ENCODE data around the gene BMP3.

Gene BMP3

GRCh38 chr4:81042578-81043365 lies 12.3 kb downstream of the BMP3 start:
- DNase-seq (ENCODE audit: low read depth in 2 of 2) = no peak

- no peak for DNase-seq (ENCODE audit: low read depth in 2 of 2)
Observed at GRCh38 chr4:81049330-81049729, 18.8 kb downstream of the BMP3 start.

- DNase-seq (ENCODE audit: low read depth in 2 of 2) = no peak
Observed at GRCh38 chr4:81049907-81050306, 19.4 kb downstream of the BMP3 start.

- DNase-seq (ENCODE audit: low read depth in 2 of 2) = peak; percentile 15 to 33
Observed at GRCh38 chr4:81052119-81053068, 21.9 kb downstream of the BMP3 start.

DNA sequence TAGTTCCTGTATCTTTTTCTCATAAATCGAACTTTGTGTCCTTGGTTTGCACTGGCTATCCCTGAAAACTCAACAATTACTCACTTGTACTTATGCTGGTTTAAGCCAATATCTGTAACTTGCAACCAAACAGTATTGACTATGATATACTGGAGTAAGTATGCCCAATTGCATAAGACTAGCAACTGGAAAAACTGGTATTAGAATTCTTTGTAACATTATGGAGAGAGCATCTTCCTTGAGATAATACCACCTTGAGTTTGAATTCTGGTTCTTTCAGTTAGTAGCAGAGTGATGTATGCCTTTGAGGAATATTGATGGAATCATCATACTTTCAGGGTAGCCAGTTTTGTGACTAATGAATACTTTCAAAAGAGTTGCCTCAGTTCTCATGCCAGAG lies 28.1 kb downstream of the BMP3 start:
- DNase-seq (ENCODE audit: low read depth in 2 of 2) = no peak

DNA sequence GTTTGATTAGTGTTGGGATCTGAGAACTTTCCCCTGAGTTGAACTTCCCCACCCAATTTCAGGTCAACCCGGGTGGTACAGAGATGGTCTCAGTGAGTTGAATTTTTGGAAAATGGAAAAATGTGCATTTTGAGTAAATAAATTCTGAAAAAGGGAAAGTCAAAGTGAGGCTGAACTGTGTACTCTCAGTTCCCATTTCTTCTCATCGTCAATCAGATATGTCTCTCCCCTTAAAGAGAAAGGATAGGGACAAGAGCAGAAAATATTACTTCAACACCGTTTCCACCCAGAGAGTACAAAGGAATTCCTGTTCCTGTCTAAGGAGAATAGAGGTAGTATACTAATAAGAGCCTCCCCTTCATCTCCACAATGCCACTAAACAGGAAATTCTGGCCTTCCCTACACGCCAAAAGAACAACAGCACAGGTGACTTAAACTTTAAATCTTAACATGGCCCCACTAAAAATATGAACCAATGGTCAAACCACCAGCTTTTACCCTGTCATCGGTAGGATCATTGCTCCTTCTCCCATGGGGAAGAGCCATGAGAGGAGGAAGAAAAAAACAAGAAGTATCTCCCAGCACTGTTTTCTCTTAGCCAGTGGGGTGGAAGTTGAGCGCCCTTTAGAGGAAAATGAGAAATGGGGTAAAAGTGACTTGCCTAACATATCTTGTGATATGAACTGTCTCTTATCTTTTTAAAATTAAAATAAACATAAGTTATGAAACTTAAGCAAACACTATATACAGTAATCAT lies 30.3 kb downstream of the BMP3 start:
- DNase-seq (ENCODE audit: low read depth in 2 of 2) = no peak

- no peak for DNase-seq (ENCODE audit: low read depth in 2 of 2)
Observed at GRCh38 chr4:81061344-81061730, 30.8 kb downstream of the BMP3 start.

GRCh38 chr4:81062001-81062400 lies 31.5 kb downstream of the BMP3 start:
- DNase-seq (ENCODE audit: low read depth in 2 of 2) = no peak

- no peak for DNase-seq (ENCODE audit: low read depth in 2 of 2)
Observed at GRCh38 chr4:81065446-81065845, 34.9 kb downstream of the BMP3 start.

- DNase-seq (ENCODE audit: low read depth in 2 of 2) = peak; percentile 7 to 28
Observed at GRCh38 chr4:81069706-81070331, 39.3 kb downstream of the BMP3 start.

DNA sequence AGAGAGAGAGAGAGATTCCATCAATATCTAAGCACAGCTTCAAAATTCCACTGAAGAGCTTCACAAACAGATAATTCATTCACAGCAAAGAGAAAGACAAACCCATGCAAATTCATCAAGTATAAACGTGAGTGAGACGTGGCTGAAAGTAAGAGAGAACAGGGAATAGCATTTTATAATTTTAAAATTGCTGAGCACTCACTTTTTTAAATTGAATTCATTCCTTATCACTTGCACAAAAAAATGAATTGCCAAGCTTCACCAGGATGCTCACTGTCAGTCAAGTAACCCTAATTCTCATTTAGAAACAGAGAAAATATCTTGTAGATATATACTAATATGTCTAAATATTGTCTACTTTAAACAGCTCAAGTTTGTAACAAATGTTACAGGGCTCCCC lies 40.5 kb downstream of the BMP3 start:
- DNase-seq (ENCODE audit: low read depth in 2 of 2) = no peak

DNA sequence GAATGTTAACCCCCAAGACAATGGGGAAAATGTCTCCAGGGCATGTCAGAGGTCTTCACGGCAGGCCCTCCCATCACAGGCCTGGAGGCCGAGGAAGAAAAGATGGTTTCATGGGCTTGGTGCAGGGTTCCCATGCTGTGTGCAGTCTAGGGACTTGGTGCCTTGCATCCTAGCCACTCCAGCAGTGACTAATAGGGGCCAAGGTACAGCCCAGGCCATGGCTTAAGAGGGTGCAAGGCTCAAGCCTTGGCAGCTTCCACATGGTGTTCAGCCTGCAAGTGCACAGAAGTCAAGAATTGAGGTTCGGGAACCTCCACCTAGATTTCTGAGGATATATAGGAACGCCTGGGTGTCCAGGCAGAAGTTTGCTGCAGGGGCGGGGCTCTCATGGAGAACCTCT lies 50.6 kb downstream of the BMP3 start:
- no peak for DNase-seq (ENCODE audit: low read depth in 2 of 2)

- DNase-seq (ENCODE audit: low read depth in 2 of 2) = no peak
Observed at GRCh38 chr4:81084029-81084428, 53.5 kb downstream of the BMP3 start.

DNA sequence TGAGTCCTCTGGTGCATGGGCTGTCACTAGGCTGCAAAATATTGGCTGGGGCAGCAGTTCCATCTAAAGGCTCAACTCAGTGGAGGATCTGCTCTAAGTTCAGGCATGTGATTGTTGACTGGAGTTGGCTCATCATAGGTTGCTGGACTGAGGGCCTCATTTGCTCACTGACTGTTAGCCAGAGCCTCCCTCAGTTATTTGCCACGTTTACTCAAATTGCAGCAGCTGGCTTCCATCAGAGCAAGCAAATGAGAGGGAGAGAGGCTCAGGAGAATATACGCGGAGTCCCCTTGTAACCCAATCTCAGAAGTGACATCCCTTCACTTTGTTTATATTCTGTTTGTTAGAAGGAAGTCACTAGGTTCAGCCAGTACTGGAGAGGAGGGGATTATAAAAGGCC lies 54.1 kb downstream of the BMP3 start:
- DNase-seq (ENCODE audit: low read depth in 2 of 2) = no peak

GRCh38 chr4:81085291-81085690 lies 54.8 kb downstream of the BMP3 start:
- no peak for DNase-seq (ENCODE audit: low read depth in 2 of 2)

DNA sequence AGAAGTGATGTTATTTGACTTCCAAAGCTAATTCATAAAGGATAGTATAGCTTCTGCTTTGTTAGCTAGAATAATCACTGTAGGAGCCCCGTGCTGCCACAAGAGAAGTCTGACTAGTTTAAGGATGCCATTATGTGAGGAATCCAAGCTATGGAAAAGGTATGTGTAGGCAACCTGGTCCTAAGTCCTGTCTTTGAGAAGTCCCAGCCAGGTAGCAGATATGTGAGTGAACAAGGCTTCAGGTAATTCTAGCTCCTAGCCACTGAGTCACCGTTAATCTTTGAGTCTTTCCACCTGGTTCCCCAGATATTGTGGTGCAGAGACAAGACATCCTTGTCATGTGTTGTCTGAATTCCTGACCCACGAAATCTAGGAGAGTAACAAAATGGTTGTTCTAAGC lies 55.5 kb downstream of the BMP3 start:
- DNase-seq (ENCODE audit: low read depth in 2 of 2) = no peak

- no peak for DNase-seq (ENCODE audit: low read depth in 2 of 2)
Observed at GRCh38 chr4:81093720-81094401, 63.4 kb downstream of the BMP3 start.

DNA sequence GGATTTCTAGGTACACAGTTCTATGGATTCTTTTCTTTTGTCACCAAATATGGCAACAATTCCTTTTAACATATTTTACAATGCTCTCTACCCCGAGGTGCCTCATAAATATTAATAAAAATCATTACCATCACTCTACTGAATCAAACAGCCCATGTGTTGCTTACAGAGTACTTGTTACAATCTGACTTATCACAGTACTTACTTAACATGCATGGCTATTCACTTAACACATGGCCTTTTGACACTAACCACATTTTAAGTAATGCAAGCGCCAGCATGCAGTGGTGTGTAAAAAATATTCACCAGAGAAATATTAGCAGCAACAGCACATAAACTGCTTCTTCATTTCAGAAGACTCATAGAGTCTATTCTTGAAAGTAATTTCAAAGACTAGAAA lies 64.9 kb downstream of the BMP3 start:
- DNase-seq (ENCODE audit: low read depth in 2 of 2) = no peak

DNA sequence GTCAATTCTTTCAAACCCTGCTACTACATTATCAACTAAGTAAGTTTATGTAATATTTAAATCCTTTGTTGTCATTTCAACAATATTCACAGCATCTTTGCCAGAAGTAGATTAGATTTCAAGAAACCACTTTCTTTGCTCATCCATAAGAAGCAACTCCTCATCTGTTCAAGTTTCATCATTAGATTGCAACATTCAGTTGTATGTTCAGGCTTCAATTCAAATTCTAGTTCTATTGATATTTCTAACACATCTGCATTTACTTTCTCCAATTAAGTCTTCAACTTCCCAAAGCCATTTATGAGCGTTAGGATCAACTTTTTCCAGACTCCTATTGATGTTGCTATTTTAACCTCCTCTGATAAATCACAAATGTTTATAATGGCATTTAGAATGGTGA lies 66.1 kb downstream of the BMP3 start:
- no peak for DNase-seq (ENCODE audit: low read depth in 2 of 2)

GRCh38 chr4:81102107-81102506 lies 71.6 kb downstream of the BMP3 start:
- DNase-seq (ENCODE audit: low read depth in 2 of 2) = no peak

- no peak for DNase-seq (ENCODE audit: low read depth in 2 of 2)
Observed at GRCh38 chr4:81106150-81106549, 75.6 kb downstream of the BMP3 start.
